ENCODE results near the gene RBPJ.

The RBPJ gene

DNA sequence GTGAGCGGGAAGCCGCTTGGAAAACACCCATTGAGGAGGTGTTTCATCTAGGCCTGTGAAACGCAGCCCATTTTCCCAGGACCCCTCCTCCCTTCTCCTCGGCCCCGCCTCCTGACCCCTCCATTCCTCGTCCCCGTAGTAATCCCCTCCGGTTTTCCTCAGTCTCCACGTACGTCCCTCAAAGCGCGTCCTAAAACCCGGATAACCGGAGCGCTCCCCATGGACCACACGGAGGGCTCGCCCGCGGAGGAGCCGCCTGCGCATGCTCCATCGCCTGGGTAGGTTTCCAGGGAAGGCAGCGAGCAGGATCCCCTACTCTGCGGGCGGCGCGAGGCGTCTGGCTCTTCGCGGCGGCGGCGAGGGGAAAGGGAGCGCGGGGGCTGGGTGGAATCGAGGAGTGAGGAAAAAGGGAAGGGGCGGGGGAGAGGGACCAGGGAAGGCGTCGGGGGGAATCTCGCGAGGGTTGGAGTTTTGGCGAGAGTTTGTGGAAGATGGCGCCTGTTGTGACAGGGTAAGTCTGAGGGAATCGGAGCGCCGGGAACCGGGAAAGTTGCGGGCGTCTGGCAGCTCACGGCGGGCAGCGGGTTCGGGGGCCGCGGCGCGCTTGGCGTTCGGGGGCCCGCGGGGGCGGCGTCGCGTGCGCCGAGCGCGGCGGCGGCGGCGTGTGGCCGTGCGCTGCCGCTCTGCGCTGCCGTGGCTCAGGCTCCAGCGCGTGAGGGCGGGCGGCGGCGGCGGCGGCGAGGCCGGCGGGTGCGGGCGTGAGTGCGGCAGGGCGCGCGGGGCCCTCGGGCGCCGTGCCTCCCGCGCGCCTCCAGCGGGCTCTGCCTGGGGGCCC is at the start of gene RBPJ:
Gene RBPJ (plus strand): TSS at position 477 of the 835 bp plus-strand sequence. CDS start 15 bp downstream, at position 492.
- peak; percentile 71 for DNase-seq (ENCODE audit: low read depth)

DNA sequence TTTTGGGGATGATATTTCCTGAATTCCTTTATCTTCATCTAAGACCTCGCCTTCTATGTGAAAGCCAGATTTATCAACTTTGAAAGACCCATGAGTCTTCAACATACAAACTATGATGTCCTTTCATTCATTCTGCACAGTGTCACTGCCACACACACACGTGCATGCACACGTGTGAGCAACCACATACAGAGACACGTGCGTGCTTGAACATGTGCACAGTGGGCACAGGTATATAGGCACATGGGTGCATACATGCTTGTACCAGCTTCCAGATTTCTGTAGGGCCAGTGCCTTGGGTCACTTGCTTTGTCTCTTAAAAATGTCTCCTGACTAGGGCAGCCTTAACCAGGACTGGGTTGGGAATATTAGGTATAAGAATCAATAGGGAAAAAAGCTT is 49.1 kb upstream of the RBPJ start:
- no peak for DNase-seq (ENCODE audit: low read depth)

DNA sequence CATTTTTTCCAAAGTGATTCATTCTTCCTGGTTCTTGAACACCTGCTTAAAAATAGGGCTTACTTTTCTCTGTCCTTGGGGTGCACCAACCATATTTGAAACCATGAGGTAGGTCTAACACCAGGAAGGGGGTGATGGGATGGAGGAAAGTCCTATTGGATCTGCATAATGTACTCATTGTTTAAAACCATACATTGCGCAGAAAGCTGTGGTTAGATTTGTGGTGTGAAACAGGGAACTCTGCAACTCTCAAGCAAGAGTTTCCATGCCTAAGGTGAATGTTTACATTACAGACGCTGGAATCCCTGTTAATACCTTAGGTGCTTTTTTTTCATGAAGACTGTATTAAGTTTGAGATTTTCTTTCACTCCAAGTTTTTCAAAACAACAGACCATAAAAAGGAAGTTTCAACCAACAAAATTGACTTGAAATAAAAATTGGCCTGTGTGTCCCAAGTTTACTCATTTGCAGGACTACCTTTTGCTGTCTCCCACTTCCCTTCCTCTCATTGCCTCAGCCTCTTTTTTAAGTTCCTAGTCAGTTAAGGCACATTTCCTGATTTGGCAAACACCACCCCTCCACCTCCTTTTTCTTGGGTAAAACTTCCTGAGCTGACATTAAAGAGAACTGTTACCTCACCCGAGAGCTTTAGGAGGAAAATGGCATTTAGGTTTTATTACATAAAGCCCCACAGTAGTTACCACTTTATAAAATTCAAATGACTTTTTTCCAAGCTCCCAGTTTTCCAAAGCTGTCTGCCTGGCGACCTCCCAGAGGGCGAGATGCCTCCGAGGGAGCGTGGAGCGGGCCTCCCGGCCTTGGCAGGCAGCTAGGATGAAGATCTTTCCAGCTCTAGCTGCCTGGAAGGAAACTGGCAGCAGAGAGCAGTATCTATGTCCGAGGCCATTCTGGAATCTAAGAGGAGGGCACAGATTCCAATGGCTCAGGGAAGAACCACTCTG is 47.9 kb upstream of the RBPJ start:
- no peak for DNase-seq (ENCODE audit: low read depth)

DNA sequence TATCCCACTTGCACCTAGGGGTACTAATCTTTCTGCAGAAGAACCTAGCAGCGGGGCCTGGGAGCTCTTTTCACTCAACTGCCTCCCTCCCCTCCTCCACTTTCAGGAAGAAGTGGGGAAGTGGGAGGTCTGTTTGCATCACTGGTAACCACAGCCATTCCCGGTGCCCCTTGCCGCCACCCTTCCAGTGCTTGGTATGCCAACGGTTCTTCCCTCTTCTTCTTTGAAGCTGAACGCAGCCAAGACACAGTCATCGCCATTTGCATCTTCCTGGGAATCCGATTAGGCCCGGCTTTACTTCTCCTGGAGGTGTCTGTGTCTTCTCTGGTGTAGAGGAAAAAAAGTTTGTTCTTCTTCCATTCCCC is 47.2 kb upstream of the RBPJ start:
- DNase-seq (ENCODE audit: low read depth): no peak

DNA sequence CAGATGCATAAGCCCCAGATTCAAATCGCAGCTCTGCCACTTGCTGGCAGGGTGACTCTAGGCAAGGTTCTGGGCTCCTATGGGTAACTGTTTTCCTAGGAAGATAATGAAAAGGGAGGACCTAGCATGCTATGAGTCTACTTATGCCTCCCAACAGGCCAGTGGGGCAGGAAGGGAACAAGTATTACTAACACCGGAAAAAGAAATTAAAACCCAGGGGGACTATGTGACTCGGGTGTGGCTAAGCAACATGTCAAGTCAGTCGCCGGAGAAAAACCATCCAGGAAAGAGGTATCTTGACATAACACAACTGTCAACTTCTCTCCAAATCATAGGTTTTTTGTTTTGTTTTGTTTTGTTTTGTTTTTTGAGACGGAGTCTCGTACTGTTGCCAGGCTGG is 45.5 kb upstream of the RBPJ start:
- no peak for DNase-seq (ENCODE audit: low read depth)

DNA sequence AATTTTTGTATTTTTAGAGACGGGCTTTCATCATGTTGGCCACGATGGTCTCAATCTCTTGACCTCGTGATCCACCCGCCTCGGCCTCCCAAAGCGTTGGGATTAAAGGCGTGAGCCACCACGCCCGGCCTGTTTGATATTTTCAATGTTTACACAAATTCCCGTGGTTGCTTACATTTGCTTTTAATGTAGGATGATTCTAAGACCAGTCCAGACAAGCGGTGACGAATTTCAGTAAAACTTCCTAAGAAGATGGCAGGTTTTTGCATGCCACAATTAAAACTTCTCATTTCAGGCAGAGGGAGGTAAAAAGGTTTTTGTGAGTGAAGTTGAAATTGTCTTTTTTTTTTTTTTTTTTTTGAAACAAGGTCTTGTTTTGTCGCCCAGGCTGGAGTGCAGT is 41.4 kb upstream of the RBPJ start:
- DNase-seq (ENCODE audit: low read depth): no peak

DNA sequence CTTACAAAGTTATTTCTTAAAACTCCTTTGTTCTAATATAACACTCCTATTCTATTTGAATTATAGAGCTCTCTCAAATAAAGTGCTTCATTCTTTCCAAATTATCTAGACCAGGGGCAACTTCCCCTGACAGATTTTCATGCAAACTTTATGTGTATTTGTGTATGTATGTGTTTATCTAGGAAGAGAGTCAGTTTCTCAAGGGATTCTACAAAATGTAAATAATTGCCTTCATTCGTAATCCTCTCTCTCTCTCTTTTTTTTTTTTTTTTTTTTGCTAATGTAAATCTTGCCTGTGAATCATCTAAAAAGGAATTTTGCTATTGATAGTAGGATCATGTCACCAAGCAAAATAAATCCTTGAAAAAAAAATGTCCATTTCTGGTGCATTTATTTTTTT is 38.9 kb upstream of the RBPJ start:
- no peak for DNase-seq (ENCODE audit: low read depth)

DNA sequence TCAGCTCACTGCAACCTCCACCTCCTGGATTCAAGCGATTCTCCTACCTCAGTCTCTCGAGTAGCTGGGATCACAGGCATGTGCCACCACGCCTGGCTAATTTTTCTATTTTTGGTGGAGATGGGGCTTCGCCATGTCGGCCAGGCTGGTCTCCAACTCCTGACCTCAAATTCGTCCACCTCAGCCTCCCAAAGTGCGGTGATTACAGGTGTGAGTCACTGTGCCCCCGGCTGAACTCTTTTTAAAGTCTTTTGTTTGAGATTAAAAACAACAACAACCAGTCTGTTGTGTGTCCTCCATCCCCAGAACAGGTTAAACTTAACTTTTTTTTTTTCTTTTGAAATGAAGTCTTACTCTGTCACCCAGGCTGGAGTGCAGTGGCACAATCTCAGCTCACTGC is 36.3 kb upstream of the RBPJ start:
- DNase-seq (ENCODE audit: low read depth): no peak

DNA sequence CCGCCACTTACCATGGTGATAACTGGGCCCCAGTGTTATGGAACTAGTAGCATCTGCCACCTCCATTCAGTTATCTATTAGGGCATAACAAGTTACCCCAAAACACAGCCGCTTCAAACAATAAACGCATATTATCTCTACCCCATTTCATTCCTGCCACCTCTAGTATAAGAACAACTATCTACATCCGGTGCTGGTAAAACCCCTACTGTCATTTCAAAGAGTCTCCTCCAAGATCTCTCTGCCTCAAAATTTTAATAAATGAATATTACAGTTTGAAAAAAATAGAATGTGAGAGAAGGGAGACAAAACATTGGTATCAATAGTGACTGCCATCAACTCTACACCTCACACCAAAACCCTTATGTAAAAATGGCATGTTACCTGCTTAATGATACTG is 35.5 kb upstream of the RBPJ start:
- no peak for DNase-seq (ENCODE audit: low read depth)

DNA sequence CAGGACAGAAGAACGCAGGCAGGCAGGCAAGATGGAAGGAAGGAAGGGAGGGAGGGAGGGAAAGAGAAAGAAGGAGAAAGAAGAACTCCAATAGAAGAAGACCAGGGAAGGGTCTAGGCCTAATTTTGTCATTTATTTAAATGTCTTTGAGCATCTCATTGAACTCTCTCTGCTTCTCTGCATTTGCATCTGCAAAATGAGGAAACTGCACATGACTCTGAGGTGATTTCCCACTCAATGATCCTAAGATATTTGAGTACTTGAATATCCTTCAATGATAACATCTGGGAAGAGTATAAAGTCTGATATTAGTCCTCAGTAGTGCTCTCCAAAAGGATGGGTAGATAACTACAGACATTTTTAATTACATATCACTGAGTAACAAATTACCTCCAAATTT is 33.1 kb upstream of the RBPJ start:
- no peak for DNase-seq (ENCODE audit: low read depth)

DNA sequence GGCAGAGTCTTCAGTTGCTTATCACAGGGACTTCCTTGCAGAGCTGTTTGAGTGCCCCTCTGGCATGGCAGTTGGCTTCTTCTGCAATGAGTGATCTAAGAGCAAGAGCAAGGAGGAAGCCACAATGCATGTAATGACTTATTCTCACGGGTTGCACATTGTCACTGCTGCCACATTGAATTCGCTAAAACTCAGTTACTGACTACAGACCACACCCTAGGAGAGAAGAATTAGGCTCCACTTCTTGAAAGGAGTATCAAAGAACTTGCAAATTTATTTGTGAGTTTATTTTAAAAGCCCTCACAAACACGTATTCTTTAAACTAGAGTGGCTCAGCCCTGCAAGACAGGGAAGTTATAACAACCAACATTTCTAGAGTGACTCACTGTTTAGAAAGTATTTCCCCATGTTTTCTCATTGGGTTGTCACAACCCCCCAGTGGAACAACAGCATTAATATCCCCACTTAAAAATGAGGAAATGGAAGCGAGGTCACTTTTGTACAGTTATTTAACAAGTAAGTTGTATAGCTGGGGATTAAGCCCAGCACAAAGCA is 32.4 kb upstream of the RBPJ start:
- no peak for DNase-seq (ENCODE audit: low read depth)

DNA sequence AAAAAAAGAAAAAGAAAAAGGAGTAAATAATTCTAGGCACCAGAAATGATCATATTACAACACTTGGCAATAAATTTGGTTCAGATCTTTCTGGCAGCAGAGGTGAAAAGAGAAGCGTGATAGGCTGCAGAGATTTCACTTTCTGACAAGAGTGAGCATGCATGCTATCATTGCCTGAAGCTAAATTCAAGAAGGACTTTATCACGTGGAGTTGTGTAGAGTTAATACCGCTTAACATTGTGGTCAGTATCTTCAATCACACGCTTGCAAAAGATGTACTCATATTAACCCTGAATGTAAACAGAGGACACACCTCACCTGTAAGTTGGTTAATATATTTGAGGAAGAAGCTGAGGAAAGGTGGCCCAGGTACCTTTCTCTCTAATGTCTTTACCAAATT is 31.4 kb upstream of the RBPJ start:
- no peak for DNase-seq (ENCODE audit: low read depth)

DNA sequence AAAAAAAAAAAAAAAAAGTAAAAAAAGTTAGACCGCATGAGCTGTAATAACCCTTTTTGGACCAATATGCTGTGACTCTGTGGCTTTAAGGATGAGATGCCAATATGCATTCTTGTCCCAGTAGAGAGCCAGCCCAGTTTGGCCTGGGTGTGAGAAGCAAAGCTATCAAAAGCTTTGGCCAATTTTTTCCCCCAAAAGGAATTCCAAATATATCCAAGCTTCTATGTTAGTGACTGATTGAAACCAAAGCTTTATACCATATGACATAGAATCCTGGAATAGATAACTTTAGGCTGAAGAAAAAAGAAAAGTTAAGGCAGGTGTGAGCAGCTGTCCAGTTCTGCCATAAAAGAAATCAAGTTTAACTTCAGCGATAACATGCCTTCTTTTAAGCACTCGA is 30.5 kb upstream of the RBPJ start:
- DNase-seq (ENCODE audit: low read depth): no peak

DNA sequence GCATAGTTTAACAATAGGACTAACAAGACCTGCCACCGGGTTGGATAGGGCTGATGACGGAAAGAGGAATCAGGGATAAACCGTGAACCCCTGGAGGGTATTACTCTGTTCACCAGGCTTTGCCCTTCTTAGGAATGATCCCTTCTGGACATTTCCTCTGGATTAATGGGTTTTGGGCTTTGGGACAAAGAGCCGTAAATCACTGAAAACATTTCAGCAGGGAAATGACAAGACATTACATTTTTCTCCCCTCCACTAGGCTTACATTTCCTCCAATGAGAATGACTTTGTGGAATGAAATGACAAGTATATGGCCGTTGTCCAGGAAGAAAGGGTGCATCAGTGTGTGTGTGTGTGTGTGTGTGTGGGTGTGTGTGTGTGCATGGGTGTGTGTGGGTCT is 25.9 kb upstream of the RBPJ start:
- no peak for DNase-seq (ENCODE audit: low read depth)

DNA sequence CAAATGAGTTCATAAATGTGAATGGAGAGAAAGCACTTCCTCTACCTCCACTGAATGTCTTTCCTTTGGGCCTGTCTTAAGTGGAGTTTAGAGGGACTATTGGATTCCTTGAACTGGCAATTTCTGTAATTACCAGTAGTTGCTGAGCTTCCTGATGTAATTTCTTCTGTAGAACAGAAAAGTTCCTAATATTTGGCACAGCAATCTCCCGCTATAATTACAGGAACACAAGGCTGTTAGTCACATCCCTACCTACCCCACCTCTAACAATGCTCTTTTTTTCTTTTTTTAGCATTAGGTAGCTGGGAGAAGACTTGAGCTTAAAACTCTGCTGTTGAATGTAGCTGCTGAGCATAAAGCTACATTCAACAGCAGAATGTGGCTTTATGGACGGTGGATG is 24.8 kb upstream of the RBPJ start:
- DNase-seq (ENCODE audit: low read depth): no peak

DNA sequence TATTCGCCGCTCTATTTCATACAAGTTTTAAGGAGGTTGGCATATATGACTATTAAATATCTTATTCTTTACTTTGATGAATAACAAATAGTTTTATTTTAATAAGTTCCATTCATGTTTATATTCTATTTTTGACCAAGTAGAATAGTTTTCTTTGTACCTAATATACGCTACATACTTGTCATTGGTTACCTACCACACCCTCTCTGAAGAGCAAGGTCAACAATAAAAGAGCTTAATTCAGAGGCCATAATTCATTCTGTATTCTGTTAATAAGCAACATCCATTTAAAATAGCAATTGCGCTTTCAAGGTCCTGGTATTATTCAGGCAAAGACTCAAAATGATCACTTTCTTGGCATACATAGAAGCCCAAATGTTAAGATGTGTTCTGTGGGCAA is 24.3 kb upstream of the RBPJ start:
- DNase-seq (ENCODE audit: low read depth): no peak

DNA sequence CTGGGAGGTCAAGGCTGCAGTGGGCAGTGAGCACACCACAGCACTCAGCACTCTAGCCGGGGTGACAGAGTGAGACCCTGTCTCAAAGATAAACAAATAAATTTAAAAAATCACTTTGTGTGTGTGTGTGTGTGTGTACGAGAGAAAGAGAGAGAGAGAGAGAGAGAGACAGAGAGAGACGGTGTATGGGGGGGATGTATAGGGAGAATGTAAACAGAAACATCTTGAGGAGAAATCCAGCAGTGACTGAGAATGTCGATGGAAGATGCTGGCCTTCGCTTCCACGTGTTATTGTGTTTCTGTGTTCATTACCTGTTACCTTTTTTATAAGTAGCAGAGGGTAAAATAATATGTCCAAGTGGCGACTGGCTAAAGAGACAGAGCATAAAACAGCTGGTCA is 23.6 kb upstream of the RBPJ start:
- no peak for DNase-seq (ENCODE audit: low read depth)

DNA sequence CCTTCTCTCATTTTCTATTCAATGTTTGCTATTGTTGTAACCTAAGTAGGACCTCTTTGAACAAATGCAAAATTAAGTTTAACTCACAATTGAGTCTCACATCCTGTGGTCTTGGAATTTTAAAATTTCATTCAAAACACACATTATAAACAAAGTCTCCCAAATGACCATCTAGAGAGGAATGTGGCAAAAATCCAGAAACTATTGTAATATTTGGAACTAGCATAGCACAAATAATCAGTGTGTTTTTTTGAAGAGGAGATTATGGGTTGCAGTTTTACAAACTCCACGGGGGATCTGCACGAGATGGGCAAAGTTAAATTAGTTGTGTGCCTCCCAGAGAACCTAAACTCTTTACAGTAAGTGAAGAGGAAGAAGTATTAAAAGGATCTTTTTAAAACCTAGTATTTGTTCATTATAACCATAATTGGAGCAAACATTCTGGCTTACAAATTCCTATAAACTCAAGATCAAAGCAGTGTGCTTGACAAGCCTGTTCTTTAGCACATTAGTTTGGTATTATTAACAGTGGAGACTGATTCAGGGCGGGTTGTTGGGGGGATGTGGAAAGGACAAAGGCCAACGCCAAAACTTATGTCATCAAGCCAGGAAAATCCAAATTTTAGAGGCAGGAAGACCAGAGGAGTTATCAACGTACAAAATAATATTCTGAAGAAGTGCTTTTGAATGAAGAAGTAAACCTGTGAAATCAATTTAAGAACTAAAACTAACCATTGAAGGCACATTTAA is 22.4 kb upstream of the RBPJ start:
- DNase-seq (ENCODE audit: low read depth): no peak

DNA sequence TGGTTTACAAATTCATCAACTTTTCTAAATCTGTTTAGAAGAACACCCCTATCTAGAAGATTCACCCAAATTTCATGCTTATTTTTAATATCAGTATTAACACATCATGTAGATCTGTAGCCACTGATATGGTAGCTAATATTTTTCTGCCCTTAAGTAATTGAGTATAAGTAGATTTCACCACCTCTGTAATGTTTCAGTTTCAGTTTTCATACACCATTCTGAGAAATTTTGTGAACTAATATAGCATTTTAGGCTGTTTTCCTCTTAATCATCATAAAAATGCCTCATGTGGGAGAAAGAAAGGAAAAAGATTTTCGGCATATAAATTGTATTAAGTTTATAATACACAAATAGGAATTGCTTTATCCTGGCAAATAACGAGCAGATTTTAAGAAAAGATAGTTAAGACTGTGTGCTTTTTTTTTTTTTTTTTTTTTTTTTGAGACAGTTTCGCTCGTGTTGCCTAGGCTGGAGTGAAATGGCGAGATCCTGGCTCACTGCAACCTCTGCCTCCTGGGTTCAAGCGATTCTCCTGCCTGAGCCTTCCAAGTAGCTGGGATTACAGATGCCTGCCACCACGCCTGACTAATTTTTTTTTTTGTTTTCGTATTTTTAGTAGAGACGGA is 21.4 kb upstream of the RBPJ start:
- no peak for DNase-seq (ENCODE audit: low read depth)

DNA sequence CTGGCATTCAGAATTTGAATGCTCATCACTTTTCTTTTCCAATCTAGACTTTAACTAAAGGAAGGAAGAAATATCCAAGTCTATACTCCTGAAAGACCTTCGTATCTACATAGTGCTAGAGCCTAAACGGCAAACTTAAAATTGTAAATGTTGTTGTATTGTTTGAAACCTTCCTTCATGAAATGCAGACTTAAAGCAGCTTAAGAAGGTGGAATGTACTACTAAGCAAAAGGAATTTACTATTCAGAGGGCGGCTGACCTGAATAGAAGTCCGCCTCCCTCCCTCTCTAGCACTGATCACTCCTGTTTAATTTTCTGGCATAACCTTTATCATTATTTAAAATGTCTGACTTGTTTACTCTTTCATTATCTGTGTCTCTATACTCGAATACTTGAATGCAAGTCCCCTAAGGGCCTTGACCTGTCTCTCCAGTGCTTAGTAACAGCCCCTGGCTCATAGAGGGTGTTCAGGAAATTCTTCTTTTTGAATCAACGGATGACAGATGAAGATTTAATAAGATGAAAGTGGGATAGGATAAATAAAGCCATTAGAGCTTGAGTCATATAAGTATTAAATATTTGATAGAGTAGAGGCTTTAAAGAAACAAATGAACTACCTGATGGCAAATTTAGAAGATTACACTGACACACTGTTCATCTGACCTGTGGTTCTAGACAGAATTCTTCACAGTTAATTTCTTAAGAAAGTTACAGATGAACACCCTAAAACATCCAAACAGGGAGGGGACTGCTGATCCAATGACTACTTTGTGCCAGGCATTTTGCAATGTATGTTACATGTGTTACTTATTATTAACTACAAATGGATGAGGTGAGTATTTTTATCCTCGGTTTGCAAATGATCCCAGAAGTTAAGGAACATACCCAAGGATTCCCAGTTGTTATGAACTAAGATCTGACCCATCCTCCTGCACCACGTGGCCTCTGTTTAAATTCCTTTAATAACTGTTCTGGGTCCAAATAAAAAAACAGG is 20.2 kb upstream of the RBPJ start:
- no peak for DNase-seq (ENCODE audit: low read depth)
